ENCODE measurements around the gene FTH1. TPM values are rescaled to one million over a fixed set of nuclear protein-coding genes. Genes with fewer than 3 reads are reported as not detected.

The FTH1 gene
- total and polyA plus RNA-seq, 2 of the 4 experiments (the other 2 are of a cell fraction) = 344 to 2,516 TPM

- H2AK9ac ChIP-seq (replicated peaks; ENCODE audit: low read depth, low read length, poor library complexity) = peak overlapping the region; percentile 48
- peak overlapping the region; percentile 36; the same call in 1 of the 2 replicates for H2AK5ac ChIP-seq (ENCODE audit: low read depth, low read length)
- DNase-seq = peak; percentile 48
- H3K27ac ChIP-seq (ENCODE audit: insufficient read depth, low read length) = peak overlapping the region; percentile 78; the same call in 1 of the 2 replicates
- H2BK5ac ChIP-seq (ENCODE audit: low read depth, low read length, poor library complexity, severe bottlenecking) = no peak overlapping the region
- no peak overlapping the region; the same call in 1 of the 2 replicates for H3K4me2 ChIP-seq (ENCODE audit: low read depth, low read length)
- no peak overlapping the region for H4K91ac ChIP-seq (ENCODE audit: insufficient read depth, low read depth, low read length)
- no TSS peak for BruUV-seq (replicated peaks)
- H3K36me3 ChIP-seq (ENCODE audit: control insufficient read depth, insufficient read depth, low read length) = no peaks in the 10 kb centered on the region
- peak overlapping the region; percentile 60; the same call in 1 of the 2 replicates for H2BK20ac ChIP-seq (ENCODE audit: low read depth, low read length)
- peak overlapping the region; percentile 31; the same call in 1 of the 3 replicates for H2BK15ac ChIP-seq (ENCODE audit: low read depth, low read length)
- H3K4me1 ChIP-seq (ENCODE audit: control insufficient read depth, insufficient read depth, low read length) = peaks cover 14% of the 10 kb centered on the region; the same call in 1 of the 2 replicates
- no peaks in the 10 kb centered on the region for H3K79me1 ChIP-seq (ENCODE audit: low read depth in 1 of 2, low read length in 2 of 2)
- dilution Hi-C loops (cut with HindIII; ENCODE audit: low sequenced_read_pairs, unreplicated experiment) (no loop called here), in situ Hi-C loops (cut with MboI; ENCODE audit: low sequenced_read_pairs) (no loop called here), intact Hi-C loops (cut with micrococcal nuclease) (no loop called here)
- no peak overlapping the region; the same call in 1 of the 2 replicates for H3K9ac ChIP-seq (ENCODE audit: low read depth, low read length)
- peak overlapping the region; percentile 43; the same call in 1 of the 2 replicates for H3K4ac ChIP-seq (ENCODE audit: low read depth, low read length)
- H4K5ac ChIP-seq (ENCODE audit: low read depth, low read length) = peak overlapping the region; percentile 56; the same call in 1 of the 2 replicates
- H2BK120ac ChIP-seq (ENCODE audit: low read depth, low read length) = peak overlapping the region; percentile 57; the same call in 1 of the 2 replicates
- H3K27me3 ChIP-seq (ENCODE audit: control insufficient read depth, insufficient read depth, low read length) = peaks cover 24% of the 10 kb centered on the region
- peak overlapping the region; percentile 58; the same call in 1 of the 2 replicates for H3K18ac ChIP-seq (ENCODE audit: low read depth, low read length)
- H3K14ac ChIP-seq (replicated peaks; ENCODE audit: low read depth, low read length) = no peak overlapping the region
- H4K8ac ChIP-seq (ENCODE audit: low read depth in 2 of 2, low read length in 2 of 2) = no peak overlapping the region
- ATAC-seq (ENCODE audit: low read depth) = peak; percentile 53
- CTCF ChIA-PET = interaction anchor here (2.1 kb wide), 1 partner anchor 23 kb away, joined by 8 read pairs; no protein-coding TSS in a partner anchor
- TF ChIP-seq BHLHE40 (IDR thresholded peaks at IDR 0.05; ENCODE audit: low read depth, low read length) (no peak), RFX5 (IDR thresholded peaks at IDR 0.05; ENCODE audit: low read depth, low read length) (no peak), RAD21 (IDR thresholded peaks at IDR 0.05; ENCODE audit: low read length) (no peak), CEBPB (IDR thresholded peaks at IDR 0.05; ENCODE audit: low read depth, low read length) (no peak), MAZ (IDR thresholded peaks at IDR 0.05; ENCODE audit: borderline replicate concordance, low read depth, low read length) (no peak), POLR2A (IDR thresholded peaks at IDR 0.05; ENCODE audit: low read depth, low read length) (no peak), RCOR1 (IDR thresholded peaks at IDR 0.05; ENCODE audit: insufficient replicate concordance, low read length) (no peak), FOS (IDR thresholded peaks at IDR 0.05; ENCODE audit: low read depth, low read length) (no peak), MAFK (IDR thresholded peaks at IDR 0.05; ENCODE audit: low read depth, low read length) (no peak), CHD1 (IDR thresholded peaks at IDR 0.05; ENCODE audit: low read depth, low read length) (no peak), CTCF (conservative IDR thresholded peaks at IDR 0.05; ENCODE audit: low read depth, low read length) (no peak), ELK1 (IDR thresholded peaks at IDR 0.05; ENCODE audit: borderline replicate concordance, low read depth, low read length) (no peak)
- no peaks in the 10 kb centered on the region for H3K9me1 ChIP-seq (ENCODE audit: insufficient read depth, low read length)
- 8% methylated on average over 4 of the region's 6 CpGs; no CpG with 5 or more reads in 1 of the 2 experiments for WGBS, 2 experiments (ENCODE audit: extremely low coverage in 2 of 2, insufficient read length in 1 of 2)
- H3K9me3 ChIP-seq (ENCODE audit: control insufficient read depth, insufficient read depth, low read length) = no peaks in the 10 kb centered on the region
- POLR2A ChIA-PET (ENCODE audit: unreplicated experiment) = interaction anchor here (0.8 kb wide), 1 partner anchor 21 kb away, joined by 9 read pairs; no protein-coding TSS in a partner anchor
- no peak overlapping the region for H3K4me3 ChIP-seq (ENCODE audit: insufficient read depth, low read depth, low read length)
- H3K56ac ChIP-seq (ENCODE audit: extremely low read depth, insufficient read depth, low read length) = no peak overlapping the region
- no peak overlapping the region for H2AFZ ChIP-seq (replicated peaks; ENCODE audit: low read length, poor library complexity)
- H4K20me1 ChIP-seq (ENCODE audit: insufficient read depth, low read length) = no peaks in the 10 kb centered on the region
- H3K23ac ChIP-seq (ENCODE audit: low read depth, low read length) = no peak overlapping the region
These were observed 44.9 kb downstream of the FTH1 start for GRCh38 chr11:61922539-61922938.

Measured in IMR-90 (cell line).